Stimulated activated CD8-positive, alpha-beta memory T cell treated with anti-CD3 and anti-CD28 coated beads, Interleukin-7, amount 100 ng/mL, for 48 hours (primary cell): ENCODE data around the gene EML1.
A peak's percentile ranks its signal among the peaks of the same experiment; 100 is the strongest.

Source experiments
- DNase-seq, 2 donors: peaks; one replicate each; pipeline ENCODE4 v3.0.0-alpha.2; 2020; ENCODE audit warnings: low read depth in 1 of 2; ENCODE audit errors: extremely low read depth in 1 of 2

The EML1 gene

GRCh38 chr14:99803106-99803775 is 10.0 kb downstream of the EML1 start:
- DNase-seq = no peak

GRCh38 chr14:99803803-99804202 is 10.6 kb downstream of the EML1 start:
- no peak for DNase-seq

GRCh38 chr14:99805757-99806439 is 12.7 kb downstream of the EML1 start:
- no peak for DNase-seq

GRCh38 chr14:99806836-99807235 is 13.6 kb downstream of the EML1 start:
- no peak for DNase-seq

- no peak for DNase-seq
These were observed 14.4 kb downstream of the EML1 start for GRCh38 chr14:99807413-99808153.

GRCh38 chr14:99808154-99808505 is 14.9 kb downstream of the EML1 start:
- no peak for DNase-seq

- DNase-seq = no peak
These were observed 15.3 kb downstream of the EML1 start for GRCh38 chr14:99808515-99808914.

- no peak for DNase-seq
These were observed 16.1 kb downstream of the EML1 start for GRCh38 chr14:99809360-99809759.

GRCh38 chr14:99809859-99810558 is 16.8 kb downstream of the EML1 start:
- DNase-seq = no peak

- DNase-seq = no peak
These were observed 17.3 kb downstream of the EML1 start for GRCh38 chr14:99810559-99810874.

- DNase-seq = no peak
These were observed 19.0 kb downstream of the EML1 start for GRCh38 chr14:99812096-99812750.

- no peak for DNase-seq
These were observed 19.7 kb downstream of the EML1 start for GRCh38 chr14:99812892-99813291.

- no peak for DNase-seq
These were observed 22.5 kb downstream of the EML1 start for GRCh38 chr14:99815696-99816095.

- no peak for DNase-seq
These were observed 23.0 kb downstream of the EML1 start for GRCh38 chr14:99816217-99816616.

- no peak for DNase-seq
These were observed 23.4 kb downstream of the EML1 start for GRCh38 chr14:99816642-99817041.

- DNase-seq = no peak
These were observed 24.1 kb downstream of the EML1 start for GRCh38 chr14:99817331-99817730.

GRCh38 chr14:99818503-99819036 is 25.4 kb downstream of the EML1 start:
- no peak for DNase-seq

GRCh38 chr14:99819514-99819913 is 26.3 kb downstream of the EML1 start:
- DNase-seq = peak in 1 of 2 donors; percentile 3

- no peak for DNase-seq
These were observed 27.6 kb downstream of the EML1 start for GRCh38 chr14:99820702-99821331.
